ENCODE results near the gene KHSRP. TPM values are rescaled to one million over a fixed set of nuclear protein-coding genes. Genes with fewer than 3 reads are reported as not detected.

KHSRP gene
- total RNA-seq, 1 experiment from 2014 or later = 43.1 TPM

Other genes starting within 250 kb of the KHSRP start
- gene MLLT1, start 144.8 kb downstream of the KHSRP start, total RNA-seq (2014; rRNA removed; shearing (Covaris generic)) = 7.8 and 8.8 TPM in 2 replicates
- not detected in 2 replicates for gene ACER1, start 91.2 kb downstream of the KHSRP start, total RNA-seq (2014; rRNA removed; shearing (Covaris generic))
- gene CLPP, start 63.3 kb downstream of the KHSRP start, total RNA-seq (2014; rRNA removed; shearing (Covaris generic)) = 111 and 175 TPM in 2 replicates
- 51.8 and 57.9 TPM in 2 replicates for gene ALKBH7, start 52.0 kb downstream of the KHSRP start, total RNA-seq (2014; rRNA removed; shearing (Covaris generic))
- gene PSPN, start 48.9 kb downstream of the KHSRP start, total RNA-seq (2014; rRNA removed; shearing (Covaris generic)) = 0.84 and 1.4 TPM in 2 replicates
- 33.8 and 38.4 TPM in 2 replicates for gene GTF2F1, start 31.6 kb downstream of the KHSRP start, total RNA-seq (2014; rRNA removed; shearing (Covaris generic))
- gene SLC25A41, start 9.0 kb upstream of the KHSRP start, total RNA-seq (2014; rRNA removed; shearing (Covaris generic)) = not detected in 2 replicates
- 17.5 and 20.7 TPM in 2 replicates for gene SLC25A23, start 35.0 kb upstream of the KHSRP start, total RNA-seq (2014; rRNA removed; shearing (Covaris generic))
- gene CRB3, start 39.5 kb upstream of the KHSRP start, total RNA-seq (2014; rRNA removed; shearing (Covaris generic)) = not detected in 2 replicates
- not detected in 2 replicates for gene DENND1C, start 57.0 kb upstream of the KHSRP start, total RNA-seq (2014; rRNA removed; shearing (Covaris generic))
- 0.20 TPM in 1 of 2 replicates, not detected in the other for gene TUBB4A, start 77.5 kb upstream of the KHSRP start, total RNA-seq (2014; rRNA removed; shearing (Covaris generic))
- 0.29 and 0.96 TPM in 2 replicates for gene TNFSF9, start 106.2 kb upstream of the KHSRP start, total RNA-seq (2014; rRNA removed; shearing (Covaris generic))
- 0.39 and 1.2 TPM in 2 replicates for gene CD70, start 166.3 kb upstream of the KHSRP start, total RNA-seq (2014; rRNA removed; shearing (Covaris generic))
- not detected in 2 replicates for gene TNFSF14, start 245.3 kb upstream of the KHSRP start, total RNA-seq (2014; rRNA removed; shearing (Covaris generic))